VCaP (cell line): ENCODE results near the gene RERE.
A peak's percentile ranks its signal among the peaks of the same experiment; 100 is the strongest.

Experiments
- H3K27ac ChIP-seq: fragments of 450-650 bp; 2 replicates; pipeline ENCODE4 v1.5.1; 2017
- TF ChIP-seq, protein P1 (sequence below): fragments of 450-650 bp; conservative IDR thresholded peaks from 2 replicates; pipeline ENCODE4 v1.5.1; 2017; ENCODE audit warnings: mild to moderate bottlenecking, moderate library complexity

The RERE gene

DNA sequence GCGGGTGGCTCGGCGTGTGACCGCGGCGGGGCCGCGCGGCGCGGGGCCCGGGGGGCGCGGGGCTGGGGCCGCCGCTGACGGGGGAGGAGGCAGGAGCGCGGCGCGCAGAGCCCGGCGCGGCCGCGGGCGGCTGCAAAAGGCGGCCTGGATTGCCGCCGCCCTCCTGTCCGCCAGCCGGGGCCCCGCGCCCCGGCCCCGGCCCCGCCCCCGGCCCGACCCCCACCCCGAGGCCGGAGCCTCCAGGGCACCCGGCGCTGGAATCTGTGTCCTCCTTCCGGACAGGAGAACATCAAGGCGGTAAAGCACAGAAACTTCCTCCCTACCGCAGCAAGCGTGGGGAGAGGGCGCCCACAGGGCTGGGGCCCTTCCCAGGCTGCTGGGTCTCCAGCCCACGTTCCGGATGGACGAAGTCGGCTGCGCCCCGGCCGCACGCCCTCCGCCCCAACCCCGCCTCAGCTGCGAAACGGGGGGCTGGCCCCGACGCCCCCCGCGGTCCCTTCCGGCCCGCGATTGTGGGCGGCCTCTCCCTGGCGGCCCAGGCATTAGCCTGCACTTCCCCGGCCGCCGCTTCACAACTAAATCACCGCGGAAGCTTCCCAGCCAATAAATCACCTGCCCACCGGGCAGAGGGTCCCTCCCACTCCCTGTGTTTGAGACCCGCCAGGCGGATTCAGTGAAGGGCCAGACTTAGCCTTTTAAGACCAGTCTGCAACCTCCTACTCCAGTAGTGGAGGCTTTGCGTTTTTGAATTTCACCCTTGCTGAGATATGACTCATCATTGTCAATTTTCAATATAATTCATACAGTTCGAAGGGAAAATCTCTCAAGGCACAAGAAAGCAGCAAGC is 393.5 kb downstream of the RERE start:
- peak overlapping the region; percentile 99 for H3K27ac ChIP-seq
- TF ChIP-seq, protein P1, sequence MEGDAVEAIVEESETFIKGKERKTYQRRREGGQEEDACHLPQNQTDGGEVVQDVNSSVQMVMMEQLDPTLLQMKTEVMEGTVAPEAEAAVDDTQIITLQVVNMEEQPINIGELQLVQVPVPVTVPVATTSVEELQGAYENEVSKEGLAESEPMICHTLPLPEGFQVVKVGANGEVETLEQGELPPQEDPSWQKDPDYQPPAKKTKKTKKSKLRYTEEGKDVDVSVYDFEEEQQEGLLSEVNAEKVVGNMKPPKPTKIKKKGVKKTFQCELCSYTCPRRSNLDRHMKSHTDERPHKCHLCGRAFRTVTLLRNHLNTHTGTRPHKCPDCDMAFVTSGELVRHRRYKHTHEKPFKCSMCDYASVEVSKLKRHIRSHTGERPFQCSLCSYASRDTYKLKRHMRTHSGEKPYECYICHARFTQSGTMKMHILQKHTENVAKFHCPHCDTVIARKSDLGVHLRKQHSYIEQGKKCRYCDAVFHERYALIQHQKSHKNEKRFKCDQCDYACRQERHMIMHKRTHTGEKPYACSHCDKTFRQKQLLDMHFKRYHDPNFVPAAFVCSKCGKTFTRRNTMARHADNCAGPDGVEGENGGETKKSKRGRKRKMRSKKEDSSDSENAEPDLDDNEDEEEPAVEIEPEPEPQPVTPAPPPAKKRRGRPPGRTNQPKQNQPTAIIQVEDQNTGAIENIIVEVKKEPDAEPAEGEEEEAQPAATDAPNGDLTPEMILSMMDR: no peak

DNA sequence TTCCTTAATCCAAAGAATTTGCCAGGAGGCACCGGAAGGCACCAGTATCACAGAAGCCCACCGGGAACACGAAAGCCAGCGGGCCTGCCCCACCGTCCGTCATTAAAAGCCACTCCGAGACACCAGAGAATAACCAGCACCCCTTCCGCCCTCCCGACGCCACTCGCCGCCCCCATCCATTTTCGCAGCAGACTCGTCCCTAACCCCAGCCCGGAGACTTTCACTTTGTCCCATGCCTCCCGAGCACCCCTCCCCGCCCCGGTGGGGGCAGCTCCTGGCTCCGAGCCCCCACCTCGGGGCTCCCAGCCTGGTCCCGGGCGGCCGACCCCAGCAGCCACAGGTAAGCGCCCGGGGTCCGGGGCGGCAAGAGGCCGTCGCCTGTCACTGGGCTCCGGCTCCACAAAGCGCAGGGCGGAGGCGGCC is 394.2 kb downstream of the RERE start:
- TF ChIP-seq, protein P1: no peak
- peak overlapping the region; percentile 99 for H3K27ac ChIP-seq

DNA sequence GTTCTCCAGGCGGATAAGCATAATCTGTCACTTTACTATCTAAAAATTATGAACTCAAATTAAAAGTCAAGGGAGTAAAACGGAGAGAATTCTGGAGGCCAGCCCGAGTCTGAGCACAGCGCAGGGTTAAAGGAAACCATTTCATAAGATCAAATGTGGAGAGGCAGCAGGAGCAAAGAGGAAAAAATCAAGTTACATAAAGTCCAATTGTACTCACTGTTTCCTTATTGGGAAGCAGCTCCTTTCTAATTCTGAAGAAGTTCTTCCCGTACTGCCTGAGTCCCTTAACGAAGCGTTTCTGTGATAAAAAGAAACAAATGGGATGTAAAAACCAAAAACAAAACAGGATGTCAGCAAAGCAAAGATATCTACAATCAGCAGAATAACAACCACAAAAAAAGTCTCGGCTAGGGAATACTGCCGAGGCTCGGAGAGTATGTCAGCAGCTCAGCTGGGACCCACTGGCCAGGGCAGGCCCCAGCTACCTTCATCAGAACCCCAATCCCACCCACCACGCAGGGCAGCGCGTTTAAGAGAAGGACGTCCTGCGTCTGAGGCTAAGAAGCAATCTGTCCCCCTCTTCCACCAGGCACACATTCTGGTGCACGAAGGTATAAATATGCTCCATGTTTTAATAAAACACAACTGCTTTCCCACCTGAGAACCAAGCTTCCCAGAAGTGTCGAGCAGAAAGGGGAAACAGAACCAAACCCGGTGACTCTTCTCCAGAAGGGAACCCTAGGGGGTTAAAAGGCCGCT is 394.8 kb downstream of the RERE start:
- H3K27ac ChIP-seq: peak overlapping the region; percentile 99
- TF ChIP-seq, protein P1: no peak

DNA sequence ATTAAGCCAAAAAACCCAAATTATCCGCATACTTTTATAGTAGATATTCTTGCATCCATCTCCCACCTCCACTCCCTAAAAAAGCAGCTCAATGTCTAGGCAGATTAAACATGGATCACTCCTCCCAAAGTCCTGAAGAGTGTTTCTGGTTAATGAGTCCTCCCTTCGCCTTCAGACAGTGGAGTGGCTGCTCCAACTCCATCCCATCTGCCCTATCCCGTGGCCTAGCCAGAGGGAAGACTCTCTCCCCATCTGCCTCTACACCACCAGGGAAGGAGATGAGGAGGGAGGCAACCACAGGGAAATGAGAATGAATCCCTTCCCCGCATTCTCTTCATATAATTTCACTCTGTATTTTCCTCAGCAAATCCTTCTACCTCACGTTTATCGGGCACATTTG is 395.7 kb downstream of the RERE start:
- TF ChIP-seq, protein P1: no peak

DNA sequence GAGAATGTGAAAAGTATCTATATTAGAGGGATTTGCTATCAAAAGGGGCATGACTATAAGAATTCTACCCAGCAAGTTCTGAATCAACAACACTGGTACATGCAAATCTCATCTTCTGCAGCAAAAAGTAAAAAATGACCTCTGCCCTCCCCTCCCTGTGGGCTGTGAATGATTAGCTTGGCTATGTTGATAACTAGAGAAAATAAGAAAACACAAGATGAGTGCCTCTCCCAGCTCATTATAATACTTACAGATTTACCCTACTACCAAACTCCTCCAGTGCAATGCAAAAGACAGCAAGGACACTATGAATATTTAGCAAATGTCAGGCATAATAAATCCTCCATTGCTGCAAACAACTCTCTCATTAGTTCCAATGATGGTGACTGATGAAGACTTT is 397.1 kb downstream of the RERE start:
- H3K27ac ChIP-seq: peak overlapping the region; percentile 99

More for the DNA sequence above, 395.7 kb downstream of the RERE start:
- peak overlapping the region; percentile 99 for H3K27ac ChIP-seq

DNA sequence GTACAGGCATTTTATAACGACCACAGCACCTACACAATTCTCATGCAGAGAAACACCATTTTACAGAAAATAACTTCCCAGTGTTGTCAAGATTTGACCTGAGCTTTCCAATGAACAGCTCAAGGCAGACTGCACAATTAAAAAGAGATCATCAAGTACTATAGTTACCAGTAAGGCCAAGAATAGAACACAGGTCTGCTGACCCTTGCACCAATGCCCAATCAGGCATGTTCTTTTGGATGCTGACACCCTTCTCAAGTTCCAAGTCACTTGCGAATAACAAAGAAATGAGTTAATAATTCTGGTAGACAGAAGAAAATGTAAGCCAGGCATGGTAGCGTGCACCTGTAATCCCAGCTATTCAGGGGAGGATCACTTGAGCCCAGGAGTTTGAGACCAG is 397.6 kb downstream of the RERE start:
- peak overlapping the region; percentile 99 for H3K27ac ChIP-seq
- TF ChIP-seq, protein P1: no peak

More for the DNA sequence above, 397.1 kb downstream of the RERE start:
- TF ChIP-seq, protein P1: no peak

DNA sequence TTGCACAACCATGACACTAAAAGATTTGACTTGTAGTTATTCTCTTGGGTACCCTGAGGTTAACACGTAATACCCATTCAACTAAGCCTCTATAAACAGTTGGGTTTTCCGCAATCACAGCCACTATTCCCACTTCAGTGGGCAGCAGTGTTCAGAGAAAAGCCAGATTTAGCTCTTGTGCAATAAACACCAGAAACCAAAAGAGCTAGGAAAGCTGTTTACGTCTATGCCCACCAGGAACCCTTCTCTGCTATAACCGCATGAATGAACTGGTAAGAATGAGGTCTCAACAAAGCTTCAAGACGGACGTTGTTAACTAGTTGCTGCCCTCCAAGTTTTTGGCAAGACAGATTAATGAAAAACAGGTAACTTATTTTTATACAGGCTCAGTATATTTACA is 398.3 kb downstream of the RERE start:
- TF ChIP-seq, protein P1: no peak
- peak overlapping the region; percentile 99 for H3K27ac ChIP-seq
